ENCODE results near the gene PCCA.
A peak's percentile ranks its signal among the peaks of the same experiment; 100 is the strongest.
"Not testable (repeated sequence)": the region's sequence is repeated elsewhere in the genome, so short reads cannot be mapped to it uniquely, and the experiment has no call there.

PCCA gene

GRCh38 chr13:100387416-100387815 lies 298.5 kb downstream of the PCCA start:
- Mint-ChIP-seq H3K4me1 (no peaks in the 10 kb centered on the region), H3K36me3 (peaks cover 14% of the 10 kb centered on the region), H3K27me3 (no peaks in the 10 kb centered on the region), H3K4me3 (no peak overlapping the region), H3K9me3 (no peaks in the 10 kb centered on the region), H3K27ac (no peak overlapping the region)
- ATAC-seq = no peak

DNA sequence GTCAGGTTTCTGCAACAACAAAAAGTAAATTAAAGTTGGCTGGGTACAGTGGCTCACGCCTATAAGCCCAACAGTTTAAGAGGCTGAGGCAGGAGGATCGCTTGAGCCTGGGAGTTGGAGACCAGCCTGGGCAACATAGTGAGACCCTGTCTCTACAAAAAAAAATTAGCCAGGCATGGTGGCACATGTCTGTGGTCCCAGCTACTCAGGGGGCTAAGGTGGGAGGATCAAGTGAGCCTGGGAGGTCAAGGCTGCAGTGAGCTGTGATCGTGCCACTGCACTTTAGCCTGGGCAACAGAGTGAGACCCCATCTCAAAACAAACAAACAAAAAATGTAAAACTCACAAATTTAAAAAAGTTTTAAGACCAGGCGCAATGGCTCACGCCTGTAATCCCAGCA lies 299.3 kb downstream of the PCCA start:
- not testable (repeated sequence) for H3K4me1 Mint-ChIP-seq, H3K9me3 Mint-ChIP-seq, H3K27me3 Mint-ChIP-seq, H3K4me3 Mint-ChIP-seq, ATAC-seq, H3K27ac Mint-ChIP-seq, H3K36me3 Mint-ChIP-seq

- no peaks in the 10 kb centered on the region for H3K9me3 Mint-ChIP-seq
- H3K27me3 Mint-ChIP-seq = no peaks in the 10 kb centered on the region
- no peaks in the 10 kb centered on the region for H3K4me1 Mint-ChIP-seq
- H3K27ac Mint-ChIP-seq = no peak overlapping the region
- no peak for ATAC-seq
- no peak overlapping the region for H3K4me3 Mint-ChIP-seq
- H3K36me3 Mint-ChIP-seq = peaks cover 10% of the 10 kb centered on the region
These were observed 300.0 kb downstream of the PCCA start for GRCh38 chr13:100388923-100389322.

DNA sequence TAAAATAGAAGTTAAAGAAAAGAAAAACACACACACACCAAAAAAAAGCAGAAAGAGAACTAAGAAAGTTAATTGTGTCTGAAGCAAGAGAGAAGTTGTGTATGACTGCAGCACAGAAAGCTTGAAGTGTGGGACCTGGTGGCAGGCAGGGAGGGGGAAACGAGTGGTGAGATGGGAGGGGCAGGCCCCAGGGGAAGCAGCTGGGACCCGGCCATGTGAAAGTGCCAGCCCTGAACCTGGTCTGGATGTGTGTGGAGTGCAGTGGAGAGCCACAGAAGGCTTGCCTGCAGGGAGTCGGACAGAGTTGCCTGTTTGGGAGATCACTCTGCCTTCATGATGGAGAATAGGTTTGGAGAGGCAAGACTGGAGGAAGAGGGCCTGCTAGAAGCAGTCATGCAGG lies 300.7 kb downstream of the PCCA start:
- Mint-ChIP-seq H3K4me3 (no peak overlapping the region), H3K27me3 (no peaks in the 10 kb centered on the region), H3K27ac (no peak overlapping the region), H3K36me3 (peaks cover 10% of the 10 kb centered on the region), H3K4me1 (no peaks in the 10 kb centered on the region), H3K9me3 (no peaks in the 10 kb centered on the region)
- ATAC-seq = no peak

GRCh38 chr13:100392709-100393630 lies 304.1 kb downstream of the PCCA start:
- Mint-ChIP-seq H3K4me1 (no peaks in the 10 kb centered on the region), H3K27ac (no peak overlapping the region), H3K36me3 (peaks cover 7% of the 10 kb centered on the region), H3K4me3 (no peak overlapping the region), H3K27me3 (no peaks in the 10 kb centered on the region), H3K9me3 (no peaks in the 10 kb centered on the region)
- peak; percentile 83 for ATAC-seq

DNA sequence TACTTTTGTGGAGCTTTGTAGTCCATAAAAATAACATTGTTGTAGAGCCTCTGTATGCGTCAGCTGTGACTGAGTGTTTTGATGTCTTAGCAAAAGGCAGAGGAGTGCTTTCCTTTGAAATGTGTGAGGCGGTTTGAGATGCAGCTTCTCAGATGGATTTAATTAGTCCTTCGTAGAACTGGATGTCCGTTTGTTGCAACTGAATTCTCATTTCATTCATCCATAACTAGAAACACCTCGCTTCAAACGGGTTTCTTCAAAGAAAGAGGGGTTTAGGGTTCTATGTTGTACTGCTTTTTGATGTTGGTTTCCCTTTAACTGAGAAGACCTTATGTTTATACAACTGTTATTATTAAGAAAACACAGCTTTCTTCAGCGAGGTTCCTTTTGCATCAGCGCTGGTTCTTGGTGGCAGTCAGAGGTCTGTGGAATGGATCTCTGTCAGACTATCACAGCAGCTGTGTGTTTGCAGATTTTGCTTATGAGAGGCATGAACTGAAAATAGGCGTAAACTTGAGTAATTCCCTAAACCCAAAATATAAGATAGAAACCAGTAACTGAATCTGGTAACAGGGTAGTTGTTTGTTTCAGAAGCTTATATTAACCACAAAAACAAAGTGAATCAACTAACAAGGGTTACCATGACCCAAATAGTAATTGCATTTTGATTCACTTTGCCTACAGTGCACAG lies 305.3 kb downstream of the PCCA start:
- ATAC-seq = peak; percentile 34
- Mint-ChIP-seq H3K4me1 (no peaks in the 10 kb centered on the region), H3K36me3 (peaks cover 7% of the 10 kb centered on the region), H3K4me3 (no peak overlapping the region), H3K27ac (no peak overlapping the region), H3K9me3 (no peaks in the 10 kb centered on the region), H3K27me3 (no peaks in the 10 kb centered on the region)

- H3K36me3 Mint-ChIP-seq = peaks cover 19% of the 10 kb centered on the region
- H3K4me3 Mint-ChIP-seq = no peak overlapping the region
- H3K9me3 Mint-ChIP-seq = peaks cover 2% of the 10 kb centered on the region
- no peaks in the 10 kb centered on the region for H3K4me1 Mint-ChIP-seq
- no peak for ATAC-seq
- no peaks in the 10 kb centered on the region for H3K27me3 Mint-ChIP-seq
- H3K27ac Mint-ChIP-seq = no peak overlapping the region
These were observed 306.9 kb downstream of the PCCA start for GRCh38 chr13:100395698-100396373.

DNA sequence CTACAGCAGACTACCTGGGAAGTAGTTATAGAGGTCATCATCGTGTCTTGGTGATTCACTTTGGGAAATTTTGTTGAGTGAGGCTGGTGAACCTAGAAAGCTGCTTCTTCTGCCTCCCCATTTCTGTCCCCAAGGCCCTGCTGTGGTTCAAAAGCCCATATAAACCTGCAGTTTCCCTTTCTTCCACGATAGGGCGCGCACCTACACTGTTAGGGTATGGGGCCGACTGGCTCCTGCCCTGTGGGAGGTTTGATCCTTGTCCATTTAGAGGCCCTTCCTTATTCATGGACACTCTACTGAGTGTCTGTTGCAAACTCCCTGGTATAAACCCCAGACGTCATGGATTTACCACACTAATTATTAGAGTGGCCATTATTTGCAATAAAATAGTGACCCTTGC lies 307.9 kb downstream of the PCCA start:
- peaks cover 2% of the 10 kb centered on the region for H3K9me3 Mint-ChIP-seq
- H3K27ac Mint-ChIP-seq = no peak overlapping the region
- no peaks in the 10 kb centered on the region for H3K27me3 Mint-ChIP-seq
- no peak for ATAC-seq
- no peak overlapping the region for H3K4me3 Mint-ChIP-seq
- no peaks in the 10 kb centered on the region for H3K4me1 Mint-ChIP-seq
- H3K36me3 Mint-ChIP-seq = peaks cover 22% of the 10 kb centered on the region

DNA sequence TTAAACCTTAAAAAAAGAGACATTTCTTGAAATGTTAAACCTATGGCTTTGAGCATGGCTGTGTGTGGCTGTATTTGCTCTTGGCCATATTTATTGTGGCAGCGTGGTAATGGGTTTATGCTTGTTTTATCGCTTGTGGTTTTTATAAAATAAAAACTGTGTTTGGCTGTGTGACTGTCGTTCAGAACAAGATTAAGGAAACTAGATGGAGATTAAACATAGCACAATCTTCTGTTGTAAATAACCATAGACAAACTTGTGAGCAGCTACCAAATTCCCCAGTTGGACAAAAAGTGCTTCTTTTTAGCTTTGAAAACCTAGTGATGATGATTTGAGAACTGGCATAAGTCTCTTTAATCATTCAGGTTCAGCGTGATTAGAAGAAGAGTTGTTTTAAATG lies 308.7 kb downstream of the PCCA start:
- Mint-ChIP-seq H3K36me3 (peaks cover 26% of the 10 kb centered on the region), H3K4me1 (no peaks in the 10 kb centered on the region), H3K27me3 (no peaks in the 10 kb centered on the region), H3K27ac (no peak overlapping the region), H3K4me3 (no peak overlapping the region), H3K9me3 (peaks cover 5% of the 10 kb centered on the region)
- no peak for ATAC-seq

DNA sequence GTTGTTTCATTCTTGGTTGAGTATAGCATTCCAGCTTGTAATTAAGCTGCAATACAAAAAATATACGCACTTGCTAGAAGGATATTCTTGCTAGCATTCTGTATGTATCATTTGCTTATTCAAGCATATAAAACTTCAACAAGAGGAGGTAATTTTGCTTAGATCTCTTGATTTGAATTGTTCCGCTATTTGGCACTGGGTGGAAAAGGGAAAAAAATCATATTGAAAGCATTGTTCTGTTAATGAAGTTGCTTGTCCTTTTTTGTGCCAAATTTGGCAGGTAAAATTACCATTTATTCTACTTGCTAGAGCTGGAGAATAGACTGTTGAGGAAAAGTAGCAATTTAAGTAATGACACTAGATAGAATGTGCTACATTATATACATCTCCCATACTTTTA lies 309.5 kb downstream of the PCCA start:
- ATAC-seq = no peak
- peaks cover 33% of the 10 kb centered on the region for H3K36me3 Mint-ChIP-seq
- no peaks in the 10 kb centered on the region for H3K4me1 Mint-ChIP-seq
- H3K27ac Mint-ChIP-seq = no peak overlapping the region
- H3K27me3 Mint-ChIP-seq = no peaks in the 10 kb centered on the region
- peaks cover 12% of the 10 kb centered on the region for H3K9me3 Mint-ChIP-seq
- no peak overlapping the region for H3K4me3 Mint-ChIP-seq

- no peaks in the 10 kb centered on the region for H3K4me1 Mint-ChIP-seq
- H3K4me3 Mint-ChIP-seq = no peak overlapping the region
- H3K36me3 Mint-ChIP-seq = peaks cover 44% of the 10 kb centered on the region
- H3K27me3 Mint-ChIP-seq = no peaks in the 10 kb centered on the region
- no peak overlapping the region for H3K27ac Mint-ChIP-seq
- H3K9me3 Mint-ChIP-seq = peaks cover 12% of the 10 kb centered on the region
- no peak for ATAC-seq
These were observed 310.6 kb downstream of the PCCA start for GRCh38 chr13:100399455-100399854.

DNA sequence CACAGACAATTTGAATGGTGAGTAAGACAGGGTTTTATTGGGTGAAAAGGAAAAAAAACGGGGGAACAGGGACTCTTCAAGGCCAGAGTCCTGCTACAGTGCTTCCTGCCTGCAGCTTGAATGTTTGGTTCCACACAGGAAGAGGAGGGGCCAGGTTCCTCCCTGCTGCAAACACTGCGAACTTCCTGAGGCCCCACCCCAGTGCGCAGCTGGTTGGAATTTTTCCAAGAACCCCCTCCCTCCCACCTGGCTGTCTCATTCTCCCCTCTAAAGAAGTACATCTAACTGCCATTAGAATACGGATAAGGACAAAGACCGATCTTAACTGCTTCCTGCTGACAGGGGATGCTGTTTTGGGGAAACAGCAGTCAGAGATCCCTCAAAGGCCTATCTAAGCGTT lies 314.8 kb downstream of the PCCA start:
- Mint-ChIP-seq H3K9me3 (peaks cover 19% of the 10 kb centered on the region), H3K36me3 (peaks cover 59% of the 10 kb centered on the region), H3K4me1 (no peaks in the 10 kb centered on the region), H3K27me3 (no peaks in the 10 kb centered on the region), H3K27ac (no peak overlapping the region), H3K4me3 (no peak overlapping the region)
- ATAC-seq = no peak

GRCh38 chr13:100409132-100409531 lies 320.2 kb downstream of the PCCA start:
- no peak for ATAC-seq
- Mint-ChIP-seq H3K4me1 (no peaks in the 10 kb centered on the region), H3K36me3 (peaks cover 60% of the 10 kb centered on the region), H3K27ac (no peak overlapping the region), H3K27me3 (no peaks in the 10 kb centered on the region), H3K9me3 (peaks cover 24% of the 10 kb centered on the region), H3K4me3 (no peak overlapping the region)

- Mint-ChIP-seq H3K4me1 (peaks cover 6% of the 10 kb centered on the region), H3K9me3 (peaks cover under 1% of the 10 kb centered on the region), H3K4me3 (no peak overlapping the region), H3K27ac (no peak overlapping the region), H3K36me3 (peaks cover 48% of the 10 kb centered on the region), H3K27me3 (no peaks in the 10 kb centered on the region)
- ATAC-seq = peak; percentile 45
These were observed 334.5 kb downstream of the PCCA start for GRCh38 chr13:100423375-100423774.

GRCh38 chr13:100428986-100429385 lies 340.1 kb downstream of the PCCA start:
- Mint-ChIP-seq H3K36me3 (peaks cover 61% of the 10 kb centered on the region), H3K4me3 (no peak overlapping the region), H3K4me1 (no peaks in the 10 kb centered on the region), H3K9me3 (peaks cover 4% of the 10 kb centered on the region), H3K27me3 (no peaks in the 10 kb centered on the region), H3K27ac (no peak overlapping the region)
- ATAC-seq = no peak
